Occipital lobe (tissue), 2 donors: ENCODE measurements around the gene LNPEP. TPM values are rescaled to one million over a fixed set of nuclear protein-coding genes. Genes with fewer than 3 reads are reported as not detected.

Experiments
- DNase-seq: peaks from one replicate; lab custom pipeline; 2025; lab: John Stamatoyannopoulos, UW
- total RNA-seq: library from RNA; depleted of rRNA; stranded (reverse); fragments of >200 nt; gene quantifications from one replicate; pipeline ENCODE4 v1.2.3, GENCODE V29; 2014

Gene LNPEP
- total RNA-seq, 1 donor from 2014 or later, result 70.7 TPM

DNA sequence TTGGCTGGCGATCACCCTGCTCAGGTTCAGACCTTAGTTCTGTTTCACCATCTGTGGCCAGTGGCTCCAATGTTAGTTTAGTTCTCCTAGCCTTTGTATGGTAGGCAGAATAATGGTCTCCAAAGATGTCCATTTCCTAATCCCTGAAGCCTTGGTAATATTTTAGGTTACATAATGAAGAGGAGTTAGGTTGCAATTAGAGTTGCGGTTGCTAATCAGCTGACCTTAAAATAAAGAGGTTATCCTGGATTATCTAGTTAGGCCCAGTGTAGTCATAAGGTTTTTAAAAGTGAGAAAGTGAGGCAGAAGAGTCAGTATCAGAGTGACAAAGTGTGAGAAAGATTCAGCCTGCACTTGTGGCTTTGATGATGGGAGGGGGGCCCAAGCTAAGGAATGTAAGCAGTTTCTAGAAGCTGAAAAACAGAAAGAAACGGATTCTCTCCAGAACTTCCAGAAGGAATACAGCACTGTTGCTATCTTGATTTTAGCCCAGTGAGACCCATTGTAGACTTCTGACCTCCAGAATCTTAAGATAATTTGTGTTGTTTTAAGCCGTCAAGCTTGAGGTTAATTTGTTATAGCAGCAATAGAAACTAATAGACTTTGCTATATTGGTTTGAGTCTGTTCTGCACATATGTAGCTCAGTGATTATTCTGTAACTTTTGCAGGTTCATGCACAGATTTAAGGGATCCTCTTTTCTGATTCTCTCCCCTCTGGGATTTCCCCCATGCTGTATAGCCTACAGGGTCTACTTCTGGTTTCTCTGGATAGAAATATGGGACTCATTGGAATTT, 21.6 kb downstream of the LNPEP start:
- no peak for DNase-seq

DNA sequence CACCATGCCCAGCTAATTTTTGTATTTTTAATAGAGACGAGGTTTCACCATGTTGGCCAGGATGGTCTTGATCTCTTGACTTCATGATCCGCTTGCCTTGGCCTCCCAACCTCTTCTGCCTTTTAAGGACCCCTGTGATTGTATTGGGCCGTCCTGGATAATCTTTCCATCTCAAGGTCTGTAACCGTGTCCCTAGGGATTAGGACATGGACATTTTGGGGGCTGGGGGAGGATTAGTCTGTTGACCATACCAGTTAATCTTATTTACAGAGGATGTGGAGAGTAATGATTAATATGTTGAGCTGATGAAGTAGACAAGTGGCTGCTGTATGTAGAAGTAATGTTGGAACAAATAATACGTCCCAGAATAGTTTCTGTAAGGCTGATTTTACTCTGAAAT, 23.1 kb downstream of the LNPEP start:
- DNase-seq, result no peak

DNA sequence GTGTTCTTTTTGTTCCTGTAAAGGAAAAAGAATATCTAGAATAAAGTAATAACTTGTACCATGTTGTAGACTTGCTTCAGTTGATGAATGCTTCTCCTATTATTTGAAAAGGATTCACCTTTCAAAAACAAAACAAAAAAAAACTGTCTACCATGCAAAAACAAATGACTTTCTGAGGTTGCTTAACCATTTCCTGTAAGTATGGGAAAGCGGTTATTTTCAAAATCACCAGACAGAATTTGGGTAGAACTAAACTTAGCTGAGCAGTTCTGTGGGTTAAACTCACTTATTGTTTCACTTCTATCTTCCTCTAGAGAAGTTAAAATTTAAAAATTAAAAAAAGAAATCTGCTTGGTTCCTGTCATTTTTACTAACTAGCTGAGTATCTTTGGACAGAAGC, 25.2 kb downstream of the LNPEP start:
- no peak for DNase-seq

DNA sequence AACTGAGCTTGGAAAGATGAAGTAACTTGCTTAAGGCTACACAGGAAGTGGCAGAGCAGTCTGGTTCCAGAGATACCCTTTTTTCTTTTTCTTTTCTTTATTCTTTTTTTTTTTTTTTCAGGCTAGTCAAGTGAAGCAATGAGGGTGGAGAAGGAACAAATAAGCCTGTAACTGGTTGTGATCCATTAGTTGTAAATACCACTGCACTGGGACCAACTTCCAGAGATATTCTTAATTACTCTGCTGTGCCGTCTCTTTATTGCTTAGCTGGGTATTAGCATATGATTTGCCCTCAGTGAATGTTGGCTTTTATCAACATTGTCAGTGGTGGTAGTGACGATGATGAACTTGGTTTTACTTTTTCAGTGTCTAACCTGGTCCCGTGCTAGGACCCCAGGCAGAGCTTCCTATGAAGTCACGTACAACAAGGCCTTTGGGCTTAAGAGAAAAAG, 26.7 kb downstream of the LNPEP start:
- no peak for DNase-seq

DNA sequence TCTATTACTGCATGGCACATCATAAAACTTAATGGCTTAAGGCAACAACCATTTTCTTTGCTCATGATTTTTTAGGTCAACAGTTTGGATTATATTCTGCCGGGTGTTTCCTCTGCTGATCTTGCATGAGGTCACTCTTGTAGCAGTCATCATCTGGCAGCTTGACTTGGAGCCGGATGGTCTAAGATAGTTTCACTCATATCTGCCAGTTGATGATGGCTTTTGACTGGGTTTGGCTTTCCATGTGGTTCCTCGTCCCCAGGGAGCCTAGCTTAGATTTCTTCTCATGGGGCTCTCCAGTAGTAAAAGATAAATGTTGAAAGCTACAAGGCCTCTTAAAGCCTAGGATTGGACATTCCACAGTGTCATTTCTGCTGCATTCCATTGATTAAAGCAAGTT, 27.4 kb downstream of the LNPEP start:
- DNase-seq, result no peak

DNA sequence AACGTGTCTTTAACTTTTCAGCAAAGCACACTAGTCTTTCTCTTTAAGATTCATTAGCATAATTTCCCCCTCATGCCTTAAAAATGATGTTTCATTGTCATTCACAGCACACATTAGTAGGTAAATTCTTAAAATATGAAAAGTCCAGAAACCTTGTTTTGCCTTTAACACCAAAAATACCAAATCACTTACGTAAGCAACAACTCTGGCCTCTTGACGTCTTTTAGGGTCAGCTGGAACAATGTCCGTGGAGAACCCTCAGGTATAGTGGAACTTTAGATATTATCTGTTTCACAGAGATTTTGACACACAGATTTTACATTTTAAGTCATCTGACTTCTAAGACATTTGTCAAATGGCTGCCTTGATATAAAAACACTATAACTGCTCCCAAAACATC, 30.9 kb downstream of the LNPEP start:
- DNase-seq, result no peak

DNA sequence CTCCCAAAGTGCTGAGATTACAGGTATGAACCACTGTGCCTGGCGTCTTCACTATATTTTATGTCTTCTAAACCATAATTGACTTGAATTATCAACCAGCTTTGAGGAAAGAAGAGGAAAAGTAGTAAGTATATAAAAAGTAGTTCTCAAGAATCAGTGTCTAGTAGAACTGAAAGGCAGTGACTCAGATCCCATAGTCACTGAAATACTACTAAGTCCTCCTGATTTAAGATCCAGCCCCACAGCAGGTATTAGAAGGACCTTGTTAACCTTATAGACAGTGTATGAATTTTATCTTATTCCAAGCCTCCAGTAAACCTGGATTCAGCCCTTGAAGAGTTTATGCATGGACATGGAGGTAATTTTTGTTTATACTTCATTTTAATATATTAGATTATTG, 31.5 kb downstream of the LNPEP start:
- DNase-seq, result no peak

DNA sequence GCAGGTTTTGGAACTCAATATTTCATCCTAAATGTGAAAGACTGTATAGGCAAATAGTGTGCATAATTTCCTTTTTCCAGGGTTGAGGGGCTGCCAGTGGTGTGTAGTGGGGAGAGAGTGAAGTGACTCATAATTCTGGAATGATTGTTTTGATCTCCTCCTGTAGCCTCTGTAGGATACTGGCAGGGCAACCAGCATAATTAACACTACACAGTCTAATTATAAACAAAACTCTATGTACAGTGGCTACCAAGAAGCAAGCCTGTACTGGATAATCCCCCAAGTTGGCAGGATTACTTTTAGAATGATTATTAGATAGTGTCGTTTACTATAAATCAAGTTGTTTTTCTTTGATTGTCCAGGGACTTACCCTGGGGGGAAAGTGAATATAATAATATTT, 32.2 kb downstream of the LNPEP start:
- DNase-seq, result no peak

DNA sequence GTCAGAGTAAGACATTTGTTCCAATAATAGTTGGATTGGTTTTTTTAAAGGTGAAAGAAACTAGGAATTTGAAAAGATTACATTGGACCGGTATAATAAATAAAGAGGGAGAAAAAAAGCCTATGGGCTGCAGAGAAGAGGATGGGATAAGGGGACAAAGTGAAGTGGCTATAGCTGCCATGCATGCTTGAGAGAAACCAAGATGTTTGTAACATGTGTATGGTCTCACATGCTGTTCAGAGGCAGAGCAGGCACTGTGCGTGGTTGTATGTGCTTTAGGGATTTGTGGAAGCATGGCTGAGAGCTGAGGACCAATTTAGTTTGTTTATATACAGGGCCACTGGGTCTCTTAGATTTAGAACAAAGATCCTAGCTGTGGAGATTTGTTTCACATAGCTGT, 32.7 kb downstream of the LNPEP start:
- no peak for DNase-seq

DNA sequence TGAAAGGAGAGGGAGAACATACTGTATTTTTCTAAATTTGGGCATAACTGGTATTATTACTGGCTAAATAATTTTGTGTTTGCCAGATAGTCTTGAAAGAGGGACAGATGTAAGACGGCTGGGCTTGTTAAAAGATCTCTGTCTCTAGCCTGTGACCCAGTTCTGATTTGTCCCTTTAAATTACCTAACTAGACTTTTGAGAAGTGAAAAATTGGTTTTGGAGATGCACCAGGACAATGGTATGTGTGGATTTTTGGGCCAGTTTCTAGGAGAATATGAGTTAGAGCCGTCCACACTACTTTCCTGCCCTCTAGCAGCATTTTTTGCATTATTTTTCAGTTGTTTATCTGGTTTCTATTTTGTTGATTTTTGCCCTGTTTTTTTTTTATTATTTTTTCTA, 33.5 kb downstream of the LNPEP start:
- no peak for DNase-seq

DNA sequence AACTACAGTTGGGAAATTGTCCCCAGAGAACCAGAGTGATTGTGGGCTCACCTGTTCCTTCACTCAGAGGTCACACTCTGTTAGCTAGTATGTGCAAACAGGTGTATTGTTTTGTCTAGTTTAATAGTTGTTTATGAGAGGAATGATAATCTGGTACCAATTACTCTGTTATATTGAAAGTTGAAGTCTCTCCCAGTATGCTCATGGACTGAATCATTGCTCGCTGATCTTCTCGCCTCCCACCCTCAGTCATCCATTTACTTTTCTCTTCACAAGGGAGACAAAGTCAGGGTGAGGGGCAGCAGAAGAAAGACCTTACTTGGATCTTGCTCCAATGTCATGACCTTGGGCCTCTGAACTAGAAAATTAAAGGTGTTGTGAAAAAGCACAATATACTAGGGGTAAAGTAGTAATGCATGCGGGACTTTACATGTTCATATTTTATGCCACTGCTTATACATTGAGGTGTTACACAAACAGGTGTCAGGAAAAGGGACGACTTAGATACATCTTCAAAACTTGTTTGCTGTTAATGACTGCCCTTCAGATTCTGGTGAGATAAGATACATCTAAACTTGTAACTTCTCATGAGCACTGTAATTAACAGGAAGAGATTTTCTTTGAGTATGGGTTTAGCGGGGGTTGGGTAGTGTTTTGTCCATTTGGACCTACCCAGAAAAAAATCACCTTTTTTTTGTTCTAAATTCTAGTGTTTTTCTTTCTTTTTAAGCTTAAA, 36.9 kb downstream of the LNPEP start:
- no peak for DNase-seq

DNA sequence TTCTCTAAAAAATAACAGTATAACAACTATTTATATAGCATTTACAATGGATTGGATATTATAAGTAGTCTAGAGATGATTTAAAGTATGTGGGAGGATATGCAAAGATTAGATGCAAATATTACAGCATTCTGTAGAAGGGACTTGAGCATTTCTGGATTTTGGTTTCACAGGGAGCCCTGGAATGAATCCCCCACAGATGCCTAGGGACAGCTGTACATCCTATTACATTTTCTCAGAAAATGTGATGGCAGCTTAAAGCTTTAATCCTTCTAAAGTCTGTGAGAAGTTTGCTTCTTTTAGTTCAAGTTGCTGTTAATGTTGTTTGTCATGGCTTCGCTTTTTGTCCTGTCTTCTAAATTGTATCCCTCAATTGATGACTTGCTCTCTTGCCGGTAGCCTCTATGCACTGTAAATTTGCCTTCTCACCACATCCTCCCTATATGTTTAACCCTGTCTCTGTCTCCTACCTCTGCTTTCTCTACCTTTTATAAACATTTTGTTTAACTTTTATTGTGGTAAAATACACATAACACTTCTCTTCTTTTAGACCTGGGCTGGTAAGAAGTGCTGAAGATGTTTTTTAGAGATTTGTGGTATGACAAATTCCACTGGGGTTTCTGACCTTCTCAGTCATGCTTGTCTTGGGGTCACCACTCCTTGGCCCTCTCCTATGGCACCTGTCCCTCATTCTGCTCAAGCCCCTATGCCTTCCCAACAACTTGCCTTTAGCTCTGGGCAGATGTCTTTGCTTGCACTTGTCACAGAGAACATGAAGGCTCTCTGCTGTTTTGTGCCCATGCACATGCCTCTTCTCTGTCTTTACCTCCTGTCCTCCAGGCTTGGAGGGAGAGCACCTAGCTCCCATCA, 37.9 kb downstream of the LNPEP start:
- no peak for DNase-seq

DNA sequence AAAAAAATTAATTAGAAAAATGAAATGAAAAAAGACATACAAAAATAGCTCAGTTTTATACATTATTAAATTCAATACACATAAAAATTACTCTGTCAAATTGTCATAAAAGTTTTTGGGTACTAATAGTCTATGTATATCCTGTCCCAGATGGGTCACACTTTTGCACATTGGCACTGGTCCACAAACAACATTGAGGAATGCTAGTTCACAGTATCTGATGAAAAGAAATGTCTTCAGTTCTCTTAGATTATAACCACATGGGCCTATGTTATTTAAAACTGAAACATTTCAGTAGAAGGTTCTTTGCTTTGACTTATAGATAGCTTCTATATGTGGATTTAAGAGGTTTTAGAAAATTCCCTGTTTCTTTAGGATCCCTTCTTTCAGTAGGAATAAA, 39.8 kb downstream of the LNPEP start:
- DNase-seq, result no peak

DNA sequence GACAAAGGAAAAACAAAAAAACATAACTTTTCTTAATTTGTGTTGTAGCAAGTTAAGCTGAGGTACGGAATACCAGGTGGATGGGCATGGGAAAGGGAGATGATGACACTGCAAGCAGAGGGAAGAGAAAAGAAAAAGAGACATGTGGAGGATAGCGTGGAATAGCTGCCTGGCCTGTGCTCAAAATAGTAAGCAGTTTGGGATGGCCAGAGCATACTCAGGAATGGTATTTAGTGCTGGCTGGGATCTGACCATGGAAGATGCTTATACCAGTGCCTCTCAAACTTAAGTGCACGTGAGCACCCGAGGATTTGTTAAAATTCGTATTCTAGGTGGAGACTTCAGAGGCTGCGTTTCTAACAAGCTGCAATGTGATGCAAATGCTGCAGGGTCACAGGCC, 41.3 kb downstream of the LNPEP start:
- DNase-seq, result no peak

DNA sequence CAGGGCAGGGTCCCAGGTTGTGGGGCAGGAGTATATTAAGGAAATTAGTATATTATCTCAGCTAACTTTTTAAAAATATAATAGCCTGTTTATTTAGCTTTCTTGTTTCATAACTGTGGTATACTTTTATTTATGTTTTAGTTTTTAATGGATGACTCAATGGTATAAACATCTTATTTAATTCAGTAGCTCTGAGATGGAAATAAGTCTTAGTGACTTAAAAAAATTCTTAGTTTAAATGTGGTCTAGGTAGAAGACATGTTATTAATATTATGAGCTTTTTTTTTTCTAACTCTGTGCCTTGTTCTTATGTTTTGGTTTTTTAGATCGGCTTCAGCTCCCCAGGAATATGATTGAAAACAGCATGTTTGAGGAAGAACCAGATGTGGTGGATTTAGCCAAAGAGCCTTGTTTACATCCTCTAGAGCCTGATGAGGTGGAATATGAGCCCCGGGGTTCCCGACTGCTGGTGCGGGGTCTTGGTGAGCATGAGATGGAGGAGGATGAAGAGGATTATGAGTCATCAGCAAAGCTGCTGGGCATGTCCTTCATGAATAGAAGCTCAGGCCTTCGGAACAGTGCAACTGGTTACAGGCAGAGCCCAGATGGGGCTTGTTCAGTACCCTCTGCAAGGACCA, 43.1 kb downstream of the LNPEP start:
- DNase-seq, result no peak

DNA sequence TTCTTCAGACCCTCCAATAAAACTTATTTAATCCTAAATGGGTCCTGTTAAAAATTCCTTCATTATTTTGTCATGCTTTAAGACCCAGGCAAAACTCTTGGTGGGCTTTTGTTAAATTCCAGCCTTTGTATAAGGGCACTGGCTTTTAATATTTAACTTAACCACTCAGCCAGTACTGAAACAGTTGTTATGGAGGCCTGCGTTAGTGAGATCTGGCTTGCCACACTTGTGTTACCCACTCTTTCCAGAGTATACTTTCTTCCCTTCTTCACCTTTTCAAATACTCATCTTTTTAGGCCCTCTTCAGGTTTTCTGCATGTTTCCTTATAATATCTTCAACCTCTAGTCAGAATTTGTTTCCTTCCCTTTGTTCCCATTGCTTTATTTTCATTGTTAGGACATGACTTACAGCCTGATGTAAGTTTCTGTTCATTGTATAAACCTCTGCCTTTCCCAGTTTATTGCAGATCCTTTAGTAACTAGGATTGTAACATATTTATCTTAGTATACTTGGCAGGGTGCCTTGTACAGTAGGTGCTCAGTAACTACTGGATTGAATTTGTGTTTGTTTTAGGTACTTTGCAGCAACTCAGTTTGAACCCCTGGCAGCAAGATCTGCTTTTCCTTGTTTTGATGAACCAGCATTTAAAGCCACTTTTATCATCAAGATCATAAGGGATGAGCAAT, 48.8 kb downstream of the LNPEP start:
- no peak for DNase-seq

DNA sequence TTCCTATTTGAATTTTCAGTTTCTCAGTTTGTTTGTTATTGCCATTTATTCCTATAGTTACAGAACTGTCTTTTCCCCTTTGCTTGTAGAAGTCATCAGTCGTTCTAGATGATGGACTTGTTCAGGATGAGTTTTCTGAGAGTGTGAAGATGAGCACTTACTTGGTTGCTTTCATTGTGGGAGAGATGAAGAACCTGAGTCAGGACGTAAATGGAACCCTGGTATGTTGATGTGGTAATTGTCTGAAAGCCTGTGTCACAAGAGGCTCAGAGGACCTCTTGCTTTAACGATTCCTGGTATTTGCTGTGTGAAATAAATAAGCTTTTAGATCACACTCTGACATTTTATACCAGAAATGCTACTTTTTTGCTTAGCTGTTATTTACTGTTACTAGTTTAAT, 50.6 kb downstream of the LNPEP start:
- no peak for DNase-seq

DNA sequence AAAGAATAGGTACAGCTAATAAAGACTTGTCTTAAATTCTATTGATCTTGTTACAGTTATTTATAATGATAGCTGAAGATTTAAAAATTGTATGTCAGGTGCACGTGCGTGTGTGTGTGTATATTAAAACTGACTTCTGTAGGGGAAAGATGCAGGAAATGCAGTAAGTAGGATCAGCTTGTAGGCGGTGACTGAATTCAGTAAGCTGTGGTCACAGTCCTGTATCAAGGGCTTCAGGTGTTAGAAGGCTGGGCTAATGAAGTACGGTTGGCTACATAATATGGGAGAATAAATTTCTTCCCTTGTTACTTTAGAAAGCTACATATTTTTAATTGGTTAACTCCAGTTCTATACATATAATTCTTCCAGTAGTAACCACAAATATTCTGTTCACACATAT, 54.2 kb downstream of the LNPEP start:
- no peak for DNase-seq

DNA sequence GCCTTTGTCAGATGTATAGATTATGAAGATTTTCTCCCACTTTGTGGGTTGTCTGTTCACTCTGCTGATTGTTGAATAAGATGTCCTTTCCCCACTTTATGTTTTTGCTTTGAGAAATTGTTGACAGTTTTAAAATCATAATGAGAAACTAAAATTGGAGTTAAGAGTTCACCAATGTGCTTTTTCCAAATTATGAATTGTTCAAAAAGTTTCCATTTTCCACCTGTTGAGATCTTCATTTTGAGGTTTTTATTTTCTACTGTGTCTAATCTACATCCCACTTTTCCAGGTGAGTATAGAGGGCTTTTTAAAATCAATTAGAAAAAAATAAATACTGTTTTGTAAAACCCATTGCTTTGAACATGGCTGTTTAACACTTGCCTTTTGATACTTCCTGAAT, 55.8 kb downstream of the LNPEP start:
- no peak for DNase-seq

DNA sequence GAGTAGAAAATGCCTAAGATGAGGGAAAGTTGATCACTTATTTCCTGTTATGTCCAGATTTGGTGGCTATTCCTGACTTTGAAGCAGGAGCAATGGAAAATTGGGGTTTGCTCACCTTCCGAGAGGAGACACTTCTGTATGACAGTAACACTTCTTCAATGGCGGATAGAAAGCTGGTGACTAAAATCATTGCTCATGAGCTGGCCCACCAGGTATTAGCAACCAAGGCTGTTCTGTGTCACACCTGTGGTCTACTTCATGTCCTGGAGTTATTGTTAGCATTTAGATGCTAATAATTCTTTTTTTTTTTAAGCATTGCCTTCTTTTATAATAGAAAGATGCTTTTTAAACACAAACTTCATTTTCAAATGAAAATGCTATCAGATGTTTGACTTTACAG, 57.9 kb downstream of the LNPEP start:
- no peak for DNase-seq

DNA sequence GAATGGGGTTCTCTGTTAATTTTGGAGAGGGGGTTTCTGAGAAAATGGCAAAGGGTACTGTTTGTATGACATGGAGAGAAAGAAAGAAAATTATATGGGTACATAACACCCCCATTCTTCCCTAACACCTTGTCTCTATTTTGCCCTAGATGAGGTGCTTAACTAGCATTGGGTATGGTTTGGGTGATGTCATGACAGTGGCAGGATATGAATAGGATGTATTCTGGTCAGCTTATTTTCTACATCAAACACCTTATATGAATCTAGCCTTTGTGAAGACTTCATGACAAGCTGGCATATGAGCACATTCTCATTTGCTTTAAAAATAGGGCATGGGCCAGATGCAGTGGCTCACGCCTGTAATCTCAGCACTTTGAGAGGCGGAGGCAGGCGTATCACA, 58.6 kb downstream of the LNPEP start:
- DNase-seq, result no peak
